AG09319 (cell line): ENCODE measurements around the gene SPATA31E1.

Source experiments
- DNase-seq: peaks from one replicate; pipeline ENCODE4 v3.0.0-alpha.2; 2010; ENCODE audit warnings: low read depth; ENCODE audit errors: extremely low read depth
- CTCF ChIP-seq: IDR thresholded peaks from 2 replicates; pipeline ENCODE4 v1.5.1; 2011; ENCODE audit warnings: low read depth, mild to moderate bottlenecking, inconsistent platforms, low read length, moderate library complexity

The SPATA31E1 gene

DNA sequence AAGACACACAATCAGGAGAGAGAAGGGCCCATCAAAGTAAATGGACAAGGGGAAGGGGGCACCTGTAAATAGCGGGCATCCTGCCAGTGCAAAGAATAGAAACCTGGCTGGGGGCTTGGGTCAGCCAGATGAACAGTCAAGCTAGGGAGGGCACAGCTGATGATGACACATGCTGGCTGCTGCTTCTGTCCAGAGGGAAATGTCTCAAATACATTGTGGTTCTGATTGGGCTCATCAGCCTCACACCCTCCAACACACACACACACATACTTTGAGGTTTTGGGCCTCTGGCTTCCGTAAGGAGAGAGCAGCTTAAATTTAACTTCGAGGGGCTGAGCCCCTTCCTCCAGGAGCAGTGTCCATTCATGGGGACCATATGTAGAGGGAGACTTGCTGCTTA is 27.6 kb upstream of the SPATA31E1 start:
- no peak for DNase-seq
- TF ChIP-seq CTCF: no peak

- DNase-seq: no peak
- no peak for TF ChIP-seq CTCF
Measured at GRCh38 chr9:87857141-87857947, 25.3 kb upstream of the SPATA31E1 start.

GRCh38 chr9:87857948-87858335 is 24.7 kb upstream of the SPATA31E1 start:
- no peak for DNase-seq
- no peak for TF ChIP-seq CTCF

GRCh38 chr9:87859137-87859536 is 23.5 kb upstream of the SPATA31E1 start:
- no peak for TF ChIP-seq CTCF
- DNase-seq: no peak

- DNase-seq: no peak
- no peak for TF ChIP-seq CTCF
Measured at GRCh38 chr9:87859786-87860185, 22.9 kb upstream of the SPATA31E1 start.

DNA sequence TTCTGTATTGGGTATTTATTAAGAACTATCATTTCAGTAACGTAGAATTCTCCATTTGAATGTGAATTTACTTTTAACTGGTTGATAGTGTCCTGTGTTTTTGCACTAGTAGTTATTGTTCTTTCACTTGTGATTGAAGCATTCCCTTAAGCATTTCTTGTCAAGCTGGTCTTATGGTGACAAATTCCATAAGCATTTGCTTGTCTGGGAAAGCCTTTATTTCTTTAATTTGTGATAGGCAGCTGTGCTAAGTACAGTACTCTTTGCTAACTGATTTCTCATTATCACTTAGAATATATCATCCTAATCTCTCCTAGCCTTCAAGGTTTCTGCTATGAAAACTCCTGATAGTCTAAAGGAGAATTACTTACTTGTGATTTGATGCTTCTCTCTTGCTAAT is 21.3 kb upstream of the SPATA31E1 start:
- no peak for TF ChIP-seq CTCF
- no peak for DNase-seq

DNA sequence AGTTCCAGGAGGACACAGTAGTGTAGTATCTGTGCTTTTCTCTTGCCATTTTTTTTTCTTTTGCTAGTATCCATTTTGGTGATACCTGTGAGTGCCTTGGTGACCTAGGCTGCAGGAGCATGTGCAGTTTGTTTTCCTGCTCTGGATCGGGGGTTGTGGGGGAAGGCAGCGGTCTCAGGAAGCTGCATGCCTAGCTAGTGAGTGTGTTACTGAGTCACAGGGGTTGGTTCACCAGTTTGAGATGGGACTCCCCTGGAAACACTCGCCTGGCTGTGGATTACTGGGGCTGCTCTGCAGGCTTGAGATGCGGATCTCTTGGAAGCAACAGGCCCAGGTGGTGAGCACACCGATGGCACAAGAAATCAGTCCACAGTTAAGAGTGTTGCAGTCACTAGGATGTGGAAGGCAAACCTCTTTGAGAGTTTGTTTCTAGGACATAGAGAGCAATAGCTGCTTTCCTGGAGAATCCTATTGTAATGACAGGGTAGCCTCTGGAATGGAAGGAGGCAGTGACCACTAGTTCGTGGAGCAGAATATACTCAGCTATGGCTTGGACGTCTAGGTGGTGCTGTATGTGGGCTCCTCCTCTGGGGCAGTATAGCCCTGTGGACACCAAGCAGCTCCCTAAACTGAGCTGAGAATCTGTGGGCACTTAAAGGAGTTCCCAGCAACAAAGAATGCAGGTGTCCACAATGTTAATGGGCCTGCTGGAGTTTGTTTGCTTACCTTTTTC is 20.0 kb upstream of the SPATA31E1 start:
- TF ChIP-seq CTCF: no peak
- DNase-seq: peak; percentile 15
